ENCODE data around the gene CNTN1. TPM values are rescaled to one million over a fixed set of nuclear protein-coding genes. Genes with fewer than 3 reads are reported as not detected.

The CNTN1 gene
- total and polyA plus RNA-seq, 2 experiments from 2014 or later = 0.58 to 2.4 TPM

GRCh38 chr12:40768125-40768864 lies 76.1 kb downstream of the CNTN1 start:
- H4K20me1 ChIP-seq (ENCODE audit: insufficient read depth, poor library complexity, severe bottlenecking) = no peaks in the 10 kb centered on the region
- no peak overlapping the region for H3K4me2 ChIP-seq
- no peaks in the 10 kb centered on the region for H3K9me3 ChIP-seq (ENCODE audit: low read depth)
- no peak overlapping the region for H3K27ac ChIP-seq
- no peak for DNase-seq (ENCODE audit: low spot score)
- no peaks in the 10 kb centered on the region for H3K36me3 ChIP-seq (replicated peaks; ENCODE audit: insufficient read depth, low read depth)
- peak overlapping the region; percentile 35 for H2AFZ ChIP-seq
- H3K27me3 ChIP-seq = no peaks in the 10 kb centered on the region
- H3K4me1 ChIP-seq (ENCODE audit: insufficient read depth) = no peaks in the 10 kb centered on the region
- H3K4me3 ChIP-seq = no peak overlapping the region
- H3K79me2 ChIP-seq = no peaks in the 10 kb centered on the region
- H3K9me2 ChIP-seq (replicated peaks; ENCODE audit: insufficient read depth) = no peaks in the 10 kb centered on the region
- TF ChIP-seq, protein P1, sequence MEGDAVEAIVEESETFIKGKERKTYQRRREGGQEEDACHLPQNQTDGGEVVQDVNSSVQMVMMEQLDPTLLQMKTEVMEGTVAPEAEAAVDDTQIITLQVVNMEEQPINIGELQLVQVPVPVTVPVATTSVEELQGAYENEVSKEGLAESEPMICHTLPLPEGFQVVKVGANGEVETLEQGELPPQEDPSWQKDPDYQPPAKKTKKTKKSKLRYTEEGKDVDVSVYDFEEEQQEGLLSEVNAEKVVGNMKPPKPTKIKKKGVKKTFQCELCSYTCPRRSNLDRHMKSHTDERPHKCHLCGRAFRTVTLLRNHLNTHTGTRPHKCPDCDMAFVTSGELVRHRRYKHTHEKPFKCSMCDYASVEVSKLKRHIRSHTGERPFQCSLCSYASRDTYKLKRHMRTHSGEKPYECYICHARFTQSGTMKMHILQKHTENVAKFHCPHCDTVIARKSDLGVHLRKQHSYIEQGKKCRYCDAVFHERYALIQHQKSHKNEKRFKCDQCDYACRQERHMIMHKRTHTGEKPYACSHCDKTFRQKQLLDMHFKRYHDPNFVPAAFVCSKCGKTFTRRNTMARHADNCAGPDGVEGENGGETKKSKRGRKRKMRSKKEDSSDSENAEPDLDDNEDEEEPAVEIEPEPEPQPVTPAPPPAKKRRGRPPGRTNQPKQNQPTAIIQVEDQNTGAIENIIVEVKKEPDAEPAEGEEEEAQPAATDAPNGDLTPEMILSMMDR (IDR thresholded peaks at IDR 0.05; ENCODE audit: poor library complexity) = no peak
- TF ChIP-seq EZH2 (IDR thresholded peaks at IDR 0.05; ENCODE audit: borderline replicate concordance) = no peak
- TF ChIP-seq EZH2phosphoT487 (IDR thresholded peaks at IDR 0.05; ENCODE audit: low read depth, severe bottlenecking, unreplicated experiment) = no peak
- 74% methylated on average over 8 of the region's 8 CpGs for WGBS (ENCODE audit: low lambda C conversion rate, missing lambda C conversion rate)

GRCh38 chr12:40769846-40770245 lies 77.6 kb downstream of the CNTN1 start:
- no peaks in the 10 kb centered on the region for H3K9me3 ChIP-seq (ENCODE audit: low read depth)
- H3K4me3 ChIP-seq = no peak overlapping the region

GRCh38 chr12:40770781-40771180 lies 78.5 kb downstream of the CNTN1 start:
- no peak for DNase-seq (ENCODE audit: low spot score)
- no peaks in the 10 kb centered on the region for H3K36me3 ChIP-seq (replicated peaks; ENCODE audit: insufficient read depth, low read depth)
- H3K27ac ChIP-seq = no peak overlapping the region
- no peaks in the 10 kb centered on the region for H4K20me1 ChIP-seq (ENCODE audit: insufficient read depth, poor library complexity, severe bottlenecking)
- H3K4me3 ChIP-seq = no peak overlapping the region
- H3K4me1 ChIP-seq (ENCODE audit: insufficient read depth) = no peaks in the 10 kb centered on the region
- H3K9me3 ChIP-seq (ENCODE audit: low read depth) = no peaks in the 10 kb centered on the region
- no peak overlapping the region for H3K4me2 ChIP-seq
- no peaks in the 10 kb centered on the region for H3K9me2 ChIP-seq (replicated peaks; ENCODE audit: insufficient read depth)
- H3K27me3 ChIP-seq = no peaks in the 10 kb centered on the region
- no peak overlapping the region for H2AFZ ChIP-seq
- TF ChIP-seq EZH2phosphoT487 (IDR thresholded peaks at IDR 0.05; ENCODE audit: low read depth, severe bottlenecking, unreplicated experiment) = no peak
- TF ChIP-seq, protein P1 (IDR thresholded peaks at IDR 0.05; ENCODE audit: poor library complexity) = no peak
- WGBS (ENCODE audit: low lambda C conversion rate, missing lambda C conversion rate) = 85% methylated on average over 2 of the region's 2 CpGs
- no peaks in the 10 kb centered on the region for H3K79me2 ChIP-seq

More at GRCh38 chr12:40769846-40770245, 77.6 kb downstream of the CNTN1 start:
- Histone ChIP-seq H3K36me3 (replicated peaks; ENCODE audit: insufficient read depth, low read depth) (no peaks in the 10 kb centered on the region), H3K27ac (no peak overlapping the region), H3K79me2 (no peaks in the 10 kb centered on the region), H4K20me1 (ENCODE audit: insufficient read depth, poor library complexity, severe bottlenecking) (no peaks in the 10 kb centered on the region), H3K4me2 (no peak overlapping the region), H3K27me3 (no peaks in the 10 kb centered on the region), H2AFZ (no peak overlapping the region), H3K9me2 (replicated peaks; ENCODE audit: insufficient read depth) (no peaks in the 10 kb centered on the region), H3K4me1 (ENCODE audit: insufficient read depth) (no peaks in the 10 kb centered on the region)
- WGBS (ENCODE audit: low lambda C conversion rate, missing lambda C conversion rate) = 41% methylated on average over 2 of the region's 2 CpGs
- TF ChIP-seq, protein P1 (IDR thresholded peaks at IDR 0.05; ENCODE audit: poor library complexity) = no peak
- TF ChIP-seq EZH2 (IDR thresholded peaks at IDR 0.05; ENCODE audit: borderline replicate concordance) (no peak), EZH2phosphoT487 (IDR thresholded peaks at IDR 0.05; ENCODE audit: low read depth, severe bottlenecking, unreplicated experiment) (no peak)
- no peak for DNase-seq (ENCODE audit: low spot score)

All from hepatocyte (in vitro differentiated cells).